ENCODE data around the gene MTHFSD.

- TF ChIP-seq ATF2 (IDR thresholded peaks at IDR 0.05; ENCODE audit: low read length): no peak
- TF ChIP-seq ZSCAN29 (IDR thresholded peaks at IDR 0.05): no peak
- no peak for TF ChIP-seq POLR2A (IDR thresholded peaks at IDR 0.05; ENCODE audit: low read depth, low read length)
Observed at GRCh38 chr16:86536621-86537020, 18.4 kb downstream of the MTHFSD start.

All from GM12878 (cell line).